Eye (tissue), 1 donor: ENCODE data around the gene NABP1.
"Not testable (repeated sequence)": the region's sequence is repeated elsewhere in the genome, so short reads cannot be mapped to it uniquely, and the experiment has no call there.

Source experiments
- DNase-seq: peaks from one replicate; pipeline ENCODE4 v3.0.0-alpha.2; 2015

The NABP1 gene

GRCh38 chr2:191677646-191678436 lies at the start of gene NABP1:
TSS of gene NABP1 (plus strand) at chr2:191678136. CDS start at chr2:191678615, 479 bp downstream.
- peak; percentile 98 for DNase-seq

GRCh38 chr2:191629001-191629453 lies 48.9 kb upstream of the NABP1 start:
- DNase-seq, result no peak

GRCh38 chr2:191629976-191630712 lies 47.8 kb upstream of the NABP1 start:
- no peak for DNase-seq

- no peak for DNase-seq
These were observed 46.2 kb upstream of the NABP1 start for GRCh38 chr2:191631754-191632153.

GRCh38 chr2:191632426-191632825 lies 45.5 kb upstream of the NABP1 start:
- DNase-seq, result no peak

- DNase-seq, result no peak
These were observed 43.1 kb upstream of the NABP1 start for GRCh38 chr2:191634791-191635190.

- DNase-seq, result no peak
These were observed 42.4 kb upstream of the NABP1 start for GRCh38 chr2:191635333-191636234.

GRCh38 chr2:191636235-191636543 lies 41.7 kb upstream of the NABP1 start:
- DNase-seq, result no peak

GRCh38 chr2:191636586-191636985 lies 41.4 kb upstream of the NABP1 start:
- no peak for DNase-seq

- DNase-seq, result no peak
These were observed 40.5 kb upstream of the NABP1 start for GRCh38 chr2:191637182-191638078.

- DNase-seq, result no peak
These were observed 39.7 kb upstream of the NABP1 start for GRCh38 chr2:191638079-191638801.

- DNase-seq, result no peak
These were observed 39.1 kb upstream of the NABP1 start for GRCh38 chr2:191638802-191639172.

- DNase-seq, result no peak
These were observed 36.3 kb upstream of the NABP1 start for GRCh38 chr2:191641609-191642008.

- no peak for DNase-seq
These were observed 35.4 kb upstream of the NABP1 start for GRCh38 chr2:191642541-191642940.

- DNase-seq, result no peak
These were observed 34.5 kb upstream of the NABP1 start for GRCh38 chr2:191643429-191643828.

- DNase-seq, result not testable (repeated sequence)
These were observed 33.3 kb upstream of the NABP1 start for GRCh38 chr2:191644613-191645012.

GRCh38 chr2:191645032-191645431 lies 32.9 kb upstream of the NABP1 start:
- no peak for DNase-seq

GRCh38 chr2:191645434-191646162 lies 32.3 kb upstream of the NABP1 start:
- no peak for DNase-seq

GRCh38 chr2:191646163-191646902 lies 31.6 kb upstream of the NABP1 start:
- DNase-seq, result no peak

- DNase-seq, result no peak
These were observed 28.4 kb upstream of the NABP1 start for GRCh38 chr2:191649519-191649918.
